HepG2 (cell line): ENCODE results near the gene NATD1.

Experiments
- JUND ChIP-seq: sonication (generic); formaldehyde crosslinking; IDR thresholded peaks from 2 replicates; pipeline ENCODE4 v1.8.0; 2022; ENCODE audit warnings: mild to moderate bottlenecking, missing genetic modification reagents
- POLR2AphosphoS5 ChIP-seq: IDR thresholded peaks from 2 replicates; pipeline ENCODE4 v1.6.1; 2012; ENCODE audit warnings: low read depth, low read length
- SUZ12 ChIP-seq: fragments of 150-350 bp; IDR thresholded peaks from 2 replicates; pipeline ENCODE4 v1.6.1; 2014; ENCODE audit warnings: low read depth, low read length
- TCF12 ChIP-seq, 2 experiments: fragments of 450-650 bp in 1 of 2; sonication (generic) in 1 of 2; formaldehyde crosslinking in 1 of 2; IDR thresholded peaks; 2 replicates each; pipeline versions ENCODE4 v1.6.1 to v1.8.0; 2017 to 2022; ENCODE audit warnings: antibody characterized with exemption in 1 of 2, mild to moderate bottlenecking in 1 of 2, missing genetic modification reagents in 1 of 2, moderate library complexity in 1 of 2
- ZNF17 ChIP-seq: sonication (generic); formaldehyde crosslinking; IDR thresholded peaks from 2 replicates; pipeline ENCODE4 v1.5.0; 2020; ENCODE audit warnings: mild to moderate bottlenecking, missing genetic modification reagents
- ZNF24 ChIP-seq: fragments of 450-650 bp; IDR thresholded peaks from 2 replicates; pipeline ENCODE4 v1.6.1; 2017; ENCODE audit warnings: antibody characterized with exemption, mild to moderate bottlenecking
- ZNF317 ChIP-seq: sonication (generic); formaldehyde crosslinking; IDR thresholded peaks from 2 replicates; pipeline ENCODE4 v1.5.0; 2020; ENCODE audit warnings: mild to moderate bottlenecking, missing genetic modification reagents
- TF ChIP-seq, protein P1 (sequence below): sonication (generic); formaldehyde crosslinking; IDR thresholded peaks from 2 replicates; pipeline ENCODE4 v1.4.0; 2020; ENCODE audit warnings: mild to moderate bottlenecking, missing genetic modification reagents

DNA sequence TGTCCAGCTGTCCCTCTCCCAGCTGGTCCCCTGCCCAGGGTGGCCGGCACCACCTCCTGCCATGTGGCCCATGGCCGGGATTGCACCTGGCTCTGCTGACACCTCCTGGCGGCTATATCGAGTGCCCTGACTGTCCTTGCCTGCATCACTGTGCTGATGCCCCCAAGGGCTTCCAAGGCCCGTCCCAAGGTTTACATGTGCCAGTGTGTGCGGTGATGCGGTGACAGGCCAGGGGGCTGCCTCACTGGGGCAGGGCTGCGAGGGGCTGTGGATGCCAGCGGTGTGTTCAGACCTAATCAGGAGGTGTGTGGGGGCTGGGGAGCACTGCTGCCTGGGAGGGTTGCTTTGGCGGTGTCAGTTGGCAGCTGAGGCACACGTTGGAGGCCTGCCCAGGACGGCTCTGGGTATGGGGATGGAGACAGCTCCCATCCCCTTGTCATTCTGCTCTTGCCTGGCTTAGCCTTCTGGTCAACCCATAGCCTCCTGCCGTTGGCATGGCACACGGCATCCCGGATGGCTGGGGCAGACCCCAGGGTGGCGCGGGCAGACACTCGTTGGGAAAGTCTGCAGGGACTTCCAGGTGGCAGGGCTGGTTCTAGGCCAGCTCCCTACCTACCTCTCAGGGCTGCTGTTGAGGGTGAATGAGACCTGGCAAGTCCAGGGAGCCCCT, 36.8 kb upstream of the NATD1 start:
- TF ChIP-seq POLR2AphosphoS5 (no peak), TCF12 (IDR thresholded peaks at IDR 0.05) (no peak), TCF12 (CRISPR knock-in tag; IDR thresholded peaks at IDR 0.05) (no peak), ZNF17 (CRISPR knock-in tag) (no peak), JUND (no peak), ZNF24 (no peak), ZNF317 (no peak), SUZ12 (no peak)
- TF ChIP-seq, protein P1, sequence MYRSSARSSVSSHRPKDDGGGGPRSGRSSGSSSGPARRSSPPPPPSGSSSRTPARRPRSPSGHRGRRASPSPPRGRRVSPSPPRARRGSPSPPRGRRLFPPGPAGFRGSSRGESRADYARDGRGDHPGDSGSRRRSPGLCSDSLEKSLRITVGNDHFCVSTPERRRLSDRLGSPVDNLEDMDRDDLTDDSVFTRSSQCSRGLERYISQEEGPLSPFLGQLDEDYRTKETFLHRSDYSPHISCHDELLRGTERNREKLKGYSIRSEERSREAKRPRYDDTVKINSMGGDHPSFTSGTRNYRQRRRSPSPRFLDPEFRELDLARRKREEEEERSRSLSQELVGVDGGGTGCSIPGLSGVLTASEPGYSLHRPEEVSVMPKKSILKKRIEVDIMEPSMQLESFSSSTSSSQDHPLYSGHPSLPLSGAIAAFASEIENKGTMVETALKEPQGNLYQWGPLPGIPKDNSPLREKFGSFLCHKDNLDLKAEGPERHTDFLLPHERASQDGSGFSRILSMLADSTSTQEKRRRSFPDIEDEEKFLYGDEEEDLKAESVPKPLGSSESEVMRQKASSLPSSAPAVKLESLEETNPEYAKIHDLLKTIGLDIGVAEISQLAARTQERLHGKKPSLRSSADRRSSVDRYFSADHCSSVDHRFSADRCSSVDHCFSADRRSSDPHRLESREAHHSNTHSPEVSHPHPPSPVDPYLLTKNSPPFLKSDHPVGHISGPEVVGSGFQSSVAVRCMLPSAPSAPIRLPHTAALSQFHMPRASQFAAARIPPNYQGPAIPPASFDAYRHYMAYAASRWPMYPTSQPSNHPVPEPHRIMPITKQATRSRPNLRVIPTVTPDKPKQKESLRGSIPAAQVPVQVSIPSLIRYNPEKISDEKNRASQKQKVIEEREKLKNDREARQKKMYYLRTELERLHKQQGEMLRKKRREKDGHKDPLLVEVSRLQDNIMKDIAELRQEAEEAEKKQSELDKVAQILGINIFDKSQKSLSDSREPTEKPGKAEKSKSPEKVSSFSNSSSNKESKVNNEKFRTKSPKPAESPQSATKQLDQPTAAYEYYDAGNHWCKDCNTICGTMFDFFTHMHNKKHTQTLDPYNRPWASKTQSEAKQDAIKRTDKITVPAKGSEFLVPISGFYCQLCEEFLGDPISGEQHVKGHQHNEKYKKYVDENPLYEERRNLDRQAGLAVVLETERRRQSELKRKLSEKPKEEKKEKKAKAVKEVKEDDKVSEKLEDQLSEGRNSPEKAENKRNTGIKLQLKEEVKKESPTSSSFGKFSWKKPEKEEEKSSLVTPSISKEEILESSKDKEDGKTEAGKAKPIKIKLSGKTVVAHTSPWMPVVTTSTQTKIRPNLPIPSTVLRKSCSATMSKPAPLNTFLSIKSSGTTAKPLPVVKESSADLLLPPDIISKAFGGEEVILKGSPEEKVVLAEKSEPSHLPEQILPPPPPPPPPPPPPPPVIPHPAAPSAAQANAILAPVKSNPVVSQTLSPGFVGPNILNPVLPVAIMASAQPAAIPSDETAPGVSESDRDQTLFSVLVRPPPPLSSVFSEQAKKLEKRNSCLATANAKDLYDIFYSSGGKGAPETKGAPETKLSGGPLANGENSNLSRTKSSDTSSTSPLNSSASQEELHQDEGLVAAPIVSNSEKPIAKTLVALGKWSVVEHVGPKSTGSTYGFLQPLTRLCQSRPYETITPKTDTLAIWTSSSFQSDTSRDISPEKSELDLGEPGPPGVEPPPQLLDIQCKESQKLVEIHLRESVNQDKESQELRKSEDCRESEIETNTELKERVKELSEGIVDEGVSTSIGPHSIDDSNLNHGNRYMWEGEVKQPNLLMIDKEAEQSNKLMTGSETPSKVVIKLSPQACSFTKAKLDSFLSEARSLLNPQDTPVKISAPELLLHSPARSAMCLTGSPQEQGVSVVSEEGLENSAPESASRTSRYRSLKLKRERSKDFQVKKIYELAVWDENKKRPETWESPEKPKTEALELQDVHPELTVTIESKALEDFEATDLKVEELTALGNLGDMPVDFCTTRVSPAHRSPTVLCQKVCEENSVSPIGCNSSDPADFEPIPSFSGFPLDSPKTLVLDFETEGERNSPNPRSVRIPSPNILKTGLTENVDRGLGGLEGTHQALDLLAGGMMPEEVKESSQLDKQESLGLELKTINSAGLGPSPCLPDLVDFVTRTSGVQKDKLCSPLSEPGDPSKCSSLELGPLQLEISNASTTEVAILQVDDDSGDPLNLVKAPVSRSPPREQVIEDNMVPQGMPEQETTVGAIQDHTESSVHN (CRISPR knock-in tag) = no peak
